ENCODE results near the gene GPD1L.

DNA sequence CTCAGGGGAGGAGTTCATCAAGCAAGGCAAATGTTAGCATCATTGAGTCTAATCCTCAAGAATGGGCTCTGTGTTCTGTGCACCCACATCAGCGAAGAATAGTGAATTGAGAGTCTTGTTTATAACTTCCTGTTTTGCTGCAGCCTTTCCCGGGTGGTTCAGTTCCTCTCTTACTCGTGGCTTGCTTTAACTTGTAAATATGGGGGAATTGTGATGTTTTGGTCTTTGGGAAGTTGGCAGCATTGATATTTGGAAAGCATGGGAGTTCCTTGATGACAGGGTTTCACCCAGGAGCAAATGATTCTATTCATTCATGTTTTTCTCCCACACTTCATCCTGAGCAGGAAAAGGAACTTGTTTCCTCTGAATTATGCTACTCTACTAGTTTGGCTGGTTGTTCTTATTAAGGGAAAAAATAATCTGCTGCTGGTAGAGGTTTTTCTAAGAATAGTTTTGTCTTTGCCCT lies 40.4 kb downstream of the GPD1L start:
- TF ChIP-seq, protein P1, sequence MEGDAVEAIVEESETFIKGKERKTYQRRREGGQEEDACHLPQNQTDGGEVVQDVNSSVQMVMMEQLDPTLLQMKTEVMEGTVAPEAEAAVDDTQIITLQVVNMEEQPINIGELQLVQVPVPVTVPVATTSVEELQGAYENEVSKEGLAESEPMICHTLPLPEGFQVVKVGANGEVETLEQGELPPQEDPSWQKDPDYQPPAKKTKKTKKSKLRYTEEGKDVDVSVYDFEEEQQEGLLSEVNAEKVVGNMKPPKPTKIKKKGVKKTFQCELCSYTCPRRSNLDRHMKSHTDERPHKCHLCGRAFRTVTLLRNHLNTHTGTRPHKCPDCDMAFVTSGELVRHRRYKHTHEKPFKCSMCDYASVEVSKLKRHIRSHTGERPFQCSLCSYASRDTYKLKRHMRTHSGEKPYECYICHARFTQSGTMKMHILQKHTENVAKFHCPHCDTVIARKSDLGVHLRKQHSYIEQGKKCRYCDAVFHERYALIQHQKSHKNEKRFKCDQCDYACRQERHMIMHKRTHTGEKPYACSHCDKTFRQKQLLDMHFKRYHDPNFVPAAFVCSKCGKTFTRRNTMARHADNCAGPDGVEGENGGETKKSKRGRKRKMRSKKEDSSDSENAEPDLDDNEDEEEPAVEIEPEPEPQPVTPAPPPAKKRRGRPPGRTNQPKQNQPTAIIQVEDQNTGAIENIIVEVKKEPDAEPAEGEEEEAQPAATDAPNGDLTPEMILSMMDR (IDR thresholded peaks at IDR 0.05; ENCODE audit: insufficient read depth, low read depth, low read length): no peak
- TF ChIP-seq EZH2 (IDR thresholded peaks at IDR 0.05; ENCODE audit: insufficient read depth, low read length): no peak

Measured in astrocyte (in vitro differentiated cells and primary cell).